Caco-2 (cell line): ENCODE results near the gene TBATA. TPM values are rescaled to one million over a fixed set of nuclear protein-coding genes. Genes with fewer than 3 reads are reported as not detected.

Experiments used
- BruUV-seq: library from RNA; stranded (reverse); fragments of 400-500 nt; replicated peaks from 2 replicates; lab custom pipeline; 2021; lab: Mats Ljungman, UMichigan
- CTCF ChIA-PET: fragments of 300-600 bp; sonication (Branson Sonifier 250); formaldehyde crosslinking; loops from one replicate; lab custom pipeline; 2022; ENCODE audit warnings: antibody characterized with exemption; lab: Charles Lee
- POLR2A ChIA-PET: fragments of 300-600 bp; sonication (Branson Sonifier 250); formaldehyde crosslinking; loops from one replicate; lab custom pipeline; 2022; ENCODE audit warnings: antibody characterized with exemption; lab: Charles Lee
- DNase-seq, 2 experiments: peaks; one replicate each; pipeline versions ENCODE4 v3.0.0 to v3.0.0-alpha.2; 2020 to 2022
- H3K27me3 ChIP-seq: replicated peaks from 2 replicates; pipeline ENCODE4 v1.6.0; 2011; ENCODE audit warnings: low read length; ENCODE audit not compliant: control insufficient read depth, insufficient read depth
- H3K36me3 ChIP-seq: 2 replicates; pipeline ENCODE4 v1.5.1; 2011; ENCODE audit warnings: low read length; ENCODE audit not compliant: control insufficient read depth, insufficient read depth
- H3K4me1 ChIP-seq: fragments of 250-450 bp; sonication (Bioruptor Pico); 2 replicates; pipeline ENCODE4 v1.5.1; 2020; ENCODE audit warnings: mild to moderate bottlenecking
- H3K4me3 ChIP-seq: 2 replicates; pipeline ENCODE4 v1.5.1; 2011; ENCODE audit warnings: low read depth, mild to moderate bottlenecking, control low read depth, low read length
- H3K9me3 ChIP-seq: fragments of 250-450 bp; sonication (Bioruptor Pico); 2 replicates; pipeline ENCODE4 v1.5.1; 2020; ENCODE audit warnings: mild to moderate bottlenecking, moderate library complexity
- H3K27ac Mint-ChIP-seq: one replicate; pipeline ENCODE4 v1.8.0; 2022; ENCODE audit warnings: mixed read lengths; ENCODE audit not compliant: unreplicated experiment
- H3K27me3 Mint-ChIP-seq: one replicate; pipeline ENCODE4 v1.8.0; 2022; ENCODE audit warnings: mixed read lengths; ENCODE audit not compliant: insufficient read depth, unreplicated experiment
- H3K36me3 Mint-ChIP-seq: one replicate; pipeline ENCODE4 v1.8.0; 2022; ENCODE audit warnings: mild to moderate bottlenecking, mixed read lengths; ENCODE audit not compliant: insufficient read depth, unreplicated experiment
- H3K4me1 Mint-ChIP-seq: one replicate; pipeline ENCODE4 v1.8.0; 2022; ENCODE audit warnings: low read depth, mixed read lengths; ENCODE audit not compliant: unreplicated experiment
- H3K4me3 Mint-ChIP-seq: one replicate; pipeline ENCODE4 v1.8.0; 2022; ENCODE audit warnings: mild to moderate bottlenecking, moderate library complexity, mixed read lengths; ENCODE audit not compliant: unreplicated experiment
- H3K9me3 Mint-ChIP-seq: one replicate; pipeline ENCODE4 v1.8.0; 2022; ENCODE audit warnings: mixed read lengths; ENCODE audit not compliant: unreplicated experiment
- CTCF ChIP-seq, 2 experiments: fragments of 200-600 bp in 1 of 2; IDR thresholded peaks; 1 replicate in 1 of 2; 2 replicates in 1 of 2; pipeline versions ENCODE4 v1.5.1 to v1.8.0; 2011 to 2022; ENCODE audit warnings: antibody characterized with exemption in 1 of 2, control low read depth in 1 of 2, inconsistent platforms in 1 of 2, low read depth in 1 of 2, low read length in 1 of 2, mild to moderate bottlenecking in 1 of 2, moderate library complexity in 1 of 2; ENCODE audit not compliant: insufficient read depth in 1 of 2, severe bottlenecking in 1 of 2, unreplicated experiment in 1 of 2
- intact Hi-C: fragments of 100-400 bp; cut with micrococcal nuclease; formaldehyde crosslinking; loops from one replicate; pipeline ENCODE4 v1.10.0; 2022; ENCODE audit not compliant: unreplicated experiment
- total RNA-seq: library from RNA; stranded (reverse); gene quantifications from 2 replicates; pipeline ENCODE4 v1.2.3, GENCODE V29; 2022

Gene TBATA
- total RNA-seq, 1 experiment from 2014 or later, result not detected

GRCh38 chr10:70735161-70735560, 50.0 kb downstream of the TBATA start:
- no peaks in the 10 kb centered on the region for H3K27me3 ChIP-seq
- no peaks in the 10 kb centered on the region for H3K36me3 Mint-ChIP-seq
- no peak overlapping the region for H3K4me3 Mint-ChIP-seq
- no TSS peak for BruUV-seq
- H3K4me3 ChIP-seq, result no peak overlapping the region
- DNase-seq, result no peak
- no peak overlapping the region for H3K27ac Mint-ChIP-seq
- 0 out of 2 replicates have a peak, but pooled peaks cover 7% of the 10 kb centered on the region for H3K4me1 ChIP-seq
- H3K9me3 Mint-ChIP-seq, result no peaks in the 10 kb centered on the region
- no peaks in the 10 kb centered on the region for H3K36me3 ChIP-seq
- intact Hi-C loops, result loop anchor here (5.0 kb wide), 1 partner anchor 63 kb away; the partner anchor contains the start of gene ADAMTS14
- no peaks in the 10 kb centered on the region for H3K9me3 ChIP-seq
- ChIA-PET CTCF (no interaction called here), POLR2A (no interaction called here)
- H3K4me1 Mint-ChIP-seq, result no peaks in the 10 kb centered on the region
- TF ChIP-seq CTCF (IDR thresholded peaks at IDR 0.05; ENCODE audit: insufficient read depth in 1 of 2, low read depth in 1 of 2, low read length in 1 of 2, severe bottlenecking in 1 of 2, unreplicated experiment in 1 of 2), result no peak
- H3K27me3 Mint-ChIP-seq, result no peaks in the 10 kb centered on the region

- intact Hi-C loops, result no loop called here
- Histone ChIP-seq H3K4me1 (0 out of 2 replicates have a peak, but pooled peaks cover 5% of the 10 kb centered on the region), H3K27me3 (no peaks in the 10 kb centered on the region), H3K9me3 (no peaks in the 10 kb centered on the region), H3K36me3 (no peaks in the 10 kb centered on the region), H3K4me3 (no peak overlapping the region)
- Mint-ChIP-seq H3K4me1 (no peaks in the 10 kb centered on the region), H3K9me3 (no peaks in the 10 kb centered on the region), H3K4me3 (no peak overlapping the region), H3K36me3 (no peaks in the 10 kb centered on the region), H3K27ac (no peak overlapping the region), H3K27me3 (no peaks in the 10 kb centered on the region)
- ChIA-PET CTCF (interaction anchor here (1.0 kb wide), 1 partner anchor 272 kb away, joined by 3 read pairs; no protein-coding TSS in a partner anchor), POLR2A (no interaction called here)
- no peak for TF ChIP-seq CTCF (IDR thresholded peaks at IDR 0.05; ENCODE audit: insufficient read depth in 1 of 2, low read depth in 1 of 2, low read length in 1 of 2, severe bottlenecking in 1 of 2, unreplicated experiment in 1 of 2)
- no TSS peak for BruUV-seq
- DNase-seq, result no peak
Observed at GRCh38 chr10:70733051-70733450, 52.1 kb downstream of the TBATA start.

- Mint-ChIP-seq H3K27ac (no peak overlapping the region), H3K36me3 (no peaks in the 10 kb centered on the region), H3K9me3 (no peaks in the 10 kb centered on the region), H3K4me1 (no peaks in the 10 kb centered on the region), H3K4me3 (no peak overlapping the region), H3K27me3 (no peaks in the 10 kb centered on the region)
- Histone ChIP-seq H3K4me3 (no peak overlapping the region), H3K27me3 (no peaks in the 10 kb centered on the region), H3K9me3 (no peaks in the 10 kb centered on the region), H3K4me1 (0 out of 2 replicates have a peak, but pooled peaks cover under 1% of the 10 kb centered on the region), H3K36me3 (no peaks in the 10 kb centered on the region)
- no peak for TF ChIP-seq CTCF (IDR thresholded peaks at IDR 0.05; ENCODE audit: insufficient read depth in 1 of 2, low read depth in 1 of 2, low read length in 1 of 2, severe bottlenecking in 1 of 2, unreplicated experiment in 1 of 2)
- BruUV-seq, result no TSS peak
- CTCF ChIA-PET, result interaction anchor here (1.0 kb wide), 1 partner anchor 271 kb away, joined by 3 read pairs; no protein-coding TSS in a partner anchor
- intact Hi-C loops, result no loop called here
- POLR2A ChIA-PET, result no interaction called here
- DNase-seq, result no peak
Observed at GRCh38 chr10:70732569-70732968, 52.6 kb downstream of the TBATA start.
